Panc1 (cell line): Measurements from ENCODE around the gene GMEB2. TPM values are rescaled to one million over a fixed set of nuclear protein-coding genes. Genes with fewer than 3 reads are reported as not detected.

Source experiments
- ATAC-seq: fragments of 200-7000 bp; cut with Tn5 transposase; 2 replicates; pipeline ENCODE4 v1.9.1; 2020; ENCODE audit warnings: mild to moderate bottlenecking, moderate library complexity
- BruUV-seq: library from RNA; stranded (reverse); fragments of 400-500 nt; replicated peaks from 2 replicates; lab custom pipeline; 2021; lab: Mats Ljungman, UMichigan
- CTCF ChIA-PET: fragments of 300-600 bp; sonication (Branson Sonifier 250); formaldehyde crosslinking; loops from one replicate; lab custom pipeline; 2022; ENCODE audit warnings: antibody characterized with exemption; lab: Charles Lee
- POLR2A ChIA-PET: fragments of 300-600 bp; sonication (Branson Sonifier 250); formaldehyde crosslinking; loops from one replicate; lab custom pipeline; 2022; ENCODE audit warnings: antibody characterized with exemption; lab: Charles Lee
- DNase-seq: peaks from one replicate; pipeline ENCODE4 v3.0.0-alpha.2; 2010; ENCODE audit warnings: low read depth, low spot score
- H3K27ac ChIP-seq: 2 replicates; pipeline ENCODE4 v1.5.1; 2011; ENCODE audit warnings: mild to moderate bottlenecking, low read length, inconsistent platforms
- H3K27me3 ChIP-seq: fragments of 200-500 bp; sonication (Bioruptor generic); 2 replicates; pipeline ENCODE4 v1.6.0; 2014; ENCODE audit warnings: low read length, inconsistent platforms; ENCODE audit not compliant: control insufficient read depth, insufficient read depth
- H3K36me3 ChIP-seq: fragments of 200-500 bp; sonication (Bioruptor generic); 2 replicates; pipeline ENCODE4 v1.5.1; 2014; ENCODE audit warnings: inconsistent platforms, mild to moderate bottlenecking, low read length, moderate library complexity; ENCODE audit not compliant: control insufficient read depth, insufficient read depth
- H3K4me1 ChIP-seq: 2 replicates; pipeline ENCODE4 v1.5.1; 2011; ENCODE audit warnings: inconsistent platforms, mild to moderate bottlenecking, low read length, moderate library complexity; ENCODE audit not compliant: control insufficient read depth, insufficient read depth
- H3K4me3 ChIP-seq, 2 experiments: 2 replicates each; pipeline ENCODE4 v1.5.1; 2011 to 2012; ENCODE audit warnings: low read depth in 2 of 2, low read length in 2 of 2, mild to moderate bottlenecking in 2 of 2, inconsistent platforms in 1 of 2, moderate library complexity in 1 of 2
- H3K9me3 ChIP-seq: fragments of 200-500 bp; sonication (Bioruptor generic); 2 replicates; pipeline ENCODE4 v1.5.1; 2014; ENCODE audit warnings: low read depth, mild to moderate bottlenecking, inconsistent platforms, low read length, moderate library complexity; ENCODE audit not compliant: control insufficient read depth, insufficient read depth
- CTCF ChIP-seq: fragments of 450-650 bp; IDR thresholded peaks from 2 replicates; pipeline ENCODE4 v1.5.1; 2017; ENCODE audit warnings: mild to moderate bottlenecking
- POLR2AphosphoS5 ChIP-seq: IDR thresholded peaks from 2 replicates; pipeline ENCODE4 v1.6.1; 2012; ENCODE audit warnings: mild to moderate bottlenecking, low read depth, low read length, moderate library complexity
- REST ChIP-seq, 2 experiments: IDR thresholded peaks; 2 replicates each; pipeline ENCODE4 v1.6.1; 2011 to 2012; ENCODE audit warnings: low read depth in 2 of 2, control low read depth in 1 of 2, low read length in 1 of 2, mild to moderate bottlenecking in 1 of 2, moderate library complexity in 1 of 2; ENCODE audit not compliant: insufficient read depth in 1 of 2
- SIN3A ChIP-seq: IDR thresholded peaks from 2 replicates; pipeline ENCODE4 v1.6.1; 2012; ENCODE audit warnings: low read depth, mild to moderate bottlenecking, low read length, moderate library complexity, borderline replicate concordance; ENCODE audit not compliant: insufficient read depth
- TCF7L2 ChIP-seq: IDR thresholded peaks from 2 replicates; pipeline ENCODE4 v1.6.1; 2011; ENCODE audit warnings: mild to moderate bottlenecking, low read depth, low read length, inconsistent platforms
- in situ Hi-C: cut with HindIII; loops from 2 replicates; pipeline ENCODE4 v1.10.0; 2016; ENCODE audit warnings: low sequenced_read_pairs, low pct_unique_long_range_greater_than_20kb
- intact Hi-C: fragments of 100-400 bp; cut with micrococcal nuclease; formaldehyde crosslinking; loops from one replicate; pipeline ENCODE4 v1.10.0; 2022; ENCODE audit not compliant: unreplicated experiment
- total RNA-seq: library from RNA; stranded (reverse); gene quantifications from one replicate; pipeline ENCODE4 v1.2.1, GENCODE V29; 2021; ENCODE audit not compliant: unreplicated experiment

The GMEB2 gene
- total RNA-seq, 1 experiment from 2014 or later: 13.1 TPM

- POLR2A ChIA-PET: no interaction called here
- in situ Hi-C loops: loop anchor here (10.0 kb wide), 1 partner anchor 62 kb away; the partner anchor contains the start of gene PTK6
- BruUV-seq: no TSS peak
- DNase-seq (no peak), ATAC-seq (no peak)
- CTCF ChIA-PET: interaction anchor here (0.8 kb wide), 1 partner anchor 188 kb away, joined by 15 read pairs; no protein-coding TSS in a partner anchor
- intact Hi-C loops: no loop called here
- no peak for TF ChIP-seq TCF7L2
- TF ChIP-seq REST (IDR thresholded peaks at IDR 0.05; ENCODE audit: insufficient read depth in 1 of 2, low read depth in 2 of 2, low read length in 1 of 2): no peak
- TF ChIP-seq SIN3A: no peak
- TF ChIP-seq POLR2AphosphoS5: no peak
- no peak for TF ChIP-seq CTCF
- Histone ChIP-seq H3K27ac (no peak overlapping the region), H3K4me3 (no peak overlapping the region), H3K36me3 (no peaks in the 10 kb centered on the region), H3K27me3 (no peaks in the 10 kb centered on the region), H3K4me1 (no peaks in the 10 kb centered on the region), H3K9me3 (no peaks in the 10 kb centered on the region)
These were observed 30.5 kb downstream of the GMEB2 start for GRCh38 chr20:63596423-63596822.

GRCh38 chr20:63595416-63596127, 31.3 kb downstream of the GMEB2 start:
- no peaks in the 10 kb centered on the region for H3K36me3 ChIP-seq
- no peaks in the 10 kb centered on the region for H3K27me3 ChIP-seq
- ATAC-seq: no peak
- in situ Hi-C loops (loop anchor here (10.0 kb wide), 1 partner anchor 61 kb away; the partner anchor contains the start of gene PTK6), intact Hi-C loops (no loop called here)
- CTCF ChIA-PET: no interaction called here
- TF ChIP-seq POLR2AphosphoS5: no peak
- H3K9me3 ChIP-seq: no peaks in the 10 kb centered on the region
- H3K4me1 ChIP-seq: no peaks in the 10 kb centered on the region
- no peak overlapping the region for H3K27ac ChIP-seq
- no peak overlapping the region for H3K4me3 ChIP-seq
- POLR2A ChIA-PET: no interaction called here
- BruUV-seq: no TSS peak
- DNase-seq: no peak

- ATAC-seq (no peak), DNase-seq (no peak)
- TF ChIP-seq CTCF: no peak
- no peak for TF ChIP-seq REST (IDR thresholded peaks at IDR 0.05; ENCODE audit: insufficient read depth in 1 of 2, low read depth in 2 of 2, low read length in 1 of 2)
- TF ChIP-seq TCF7L2: no peak
- TF ChIP-seq SIN3A: no peak
- TF ChIP-seq POLR2AphosphoS5: no peak
- ChIA-PET POLR2A (no interaction called here), CTCF (no interaction called here)
- Histone ChIP-seq H3K4me1 (no peaks in the 10 kb centered on the region), H3K27me3 (no peaks in the 10 kb centered on the region), H3K4me3 (no peak overlapping the region), H3K27ac (no peak overlapping the region), H3K36me3 (no peaks in the 10 kb centered on the region), H3K9me3 (no peaks in the 10 kb centered on the region)
- in situ Hi-C loops: loop anchor here (10.0 kb wide), 1 partner anchor 59 kb away; the partner anchor contains the start of gene PTK6
- intact Hi-C loops: no loop called here
- BruUV-seq: no TSS peak
These were observed 32.8 kb downstream of the GMEB2 start for GRCh38 chr20:63594043-63594561.
